GM21381 (cell line): ENCODE measurements around the gene NPAT.

Experiments used
- ATAC-seq: cut with Tn5 transposase; IDR thresholded peaks from one replicate; pipeline ENCODE4 v1.9.1; 2021; ENCODE audit warnings: mild to moderate bottlenecking, moderate library complexity; ENCODE audit not compliant: unreplicated experiment

Gene NPAT

DNA sequence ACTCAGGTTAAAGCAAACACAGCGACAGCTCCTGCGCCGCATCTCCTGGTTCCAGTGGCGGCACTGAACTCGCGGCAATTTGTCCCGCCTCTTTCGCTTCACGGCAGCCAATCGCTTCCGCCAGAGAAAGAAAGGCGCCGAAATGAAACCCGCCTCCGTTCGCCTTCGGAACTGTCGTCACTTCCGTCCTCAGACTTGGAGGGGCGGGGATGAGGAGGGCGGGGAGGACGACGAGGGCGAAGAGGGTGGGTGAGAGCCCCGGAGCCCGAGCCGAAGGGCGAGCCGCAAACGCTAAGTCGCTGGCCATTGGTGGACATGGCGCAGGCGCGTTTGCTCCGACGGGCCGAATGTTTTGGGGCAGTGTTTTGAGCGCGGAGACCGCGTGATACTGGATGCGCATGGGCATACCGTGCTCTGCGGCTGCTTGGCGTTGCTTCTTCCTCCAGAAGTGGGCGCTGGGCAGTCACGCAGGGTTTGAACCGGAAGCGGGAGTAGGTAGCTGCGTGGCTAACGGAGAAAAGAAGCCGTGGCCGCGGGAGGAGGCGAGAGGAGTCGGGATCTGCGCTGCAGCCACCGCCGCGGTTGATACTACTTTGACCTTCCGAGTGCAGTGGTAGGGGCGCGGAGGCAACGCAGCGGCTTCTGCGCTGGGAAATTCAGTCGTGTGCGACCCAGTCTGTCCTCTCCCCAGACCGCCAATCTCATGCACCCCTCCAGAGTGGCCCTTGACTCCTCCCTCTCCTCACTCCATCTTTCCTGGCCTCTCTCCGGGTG, at the start of gene NPAT, which contains the start of gene ATM:
NPAT (minus strand) TSS at position 65 of the 774 bp plus-strand sequence. CDS start 102 bp downstream, outside the sequence.
ATM (plus strand) TSS at position 494 of the 774 bp plus-strand sequence. CDS start 4,558 bp downstream, outside the sequence.
- ATAC-seq, result peak; percentile 76

DNA sequence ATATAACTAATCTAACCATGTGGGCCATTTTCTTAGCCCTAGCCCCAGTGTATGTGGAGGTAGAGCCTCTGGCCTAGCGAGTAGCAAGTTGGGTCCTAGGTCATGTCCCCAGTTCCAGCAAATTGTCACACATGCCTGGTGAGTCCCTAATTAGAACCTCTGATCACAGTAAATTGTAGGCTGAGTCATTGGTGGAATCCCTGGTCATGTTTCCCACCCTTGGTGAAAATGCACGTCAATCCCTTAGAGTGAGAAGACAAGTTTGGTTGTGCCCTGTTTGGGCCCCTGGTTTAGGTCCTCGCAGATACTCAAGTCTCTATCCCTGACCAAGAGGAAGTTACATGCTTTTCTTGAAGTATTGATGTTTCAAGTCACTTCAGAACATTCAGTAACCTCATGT, 47.1 kb upstream of the NPAT start:
- no peak for ATAC-seq

DNA sequence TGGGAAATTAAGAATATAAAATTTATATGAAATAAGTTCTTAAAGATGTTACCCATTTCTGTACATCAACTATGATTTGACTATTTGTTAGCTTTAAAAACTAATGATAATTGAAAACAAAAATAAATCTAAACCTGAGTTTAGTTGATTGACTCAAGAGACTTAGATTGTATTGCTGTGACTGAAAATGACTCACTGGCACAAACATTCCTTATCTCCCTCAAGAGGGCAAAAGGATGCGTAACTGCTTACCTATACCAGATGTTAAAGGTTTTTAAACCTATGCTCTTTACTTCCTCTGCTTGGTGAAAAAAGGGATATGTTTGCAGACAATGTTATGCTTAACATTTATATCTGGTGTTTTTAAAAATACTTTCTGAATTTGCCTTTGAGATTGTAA, 30.7 kb upstream of the NPAT start:
- no peak for ATAC-seq

DNA sequence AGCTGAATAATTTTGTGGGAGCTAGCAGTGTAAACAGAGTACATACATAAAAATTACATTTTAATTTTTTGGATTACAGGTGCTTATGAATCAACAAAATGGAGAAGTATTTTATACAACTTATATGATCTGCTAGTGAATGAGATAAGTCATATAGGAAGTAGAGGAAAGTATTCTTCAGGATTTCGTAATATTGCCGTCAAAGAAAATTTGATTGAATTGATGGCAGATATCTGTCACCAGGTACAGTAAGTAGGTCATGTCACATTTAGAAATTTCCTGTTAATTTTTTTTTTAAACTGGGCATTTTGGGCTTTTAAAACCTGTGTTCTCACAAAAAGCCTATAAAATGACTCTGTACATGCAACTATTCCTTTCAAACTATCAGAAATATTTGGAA, 24.4 kb upstream of the NPAT start:
- ATAC-seq, result no peak

DNA sequence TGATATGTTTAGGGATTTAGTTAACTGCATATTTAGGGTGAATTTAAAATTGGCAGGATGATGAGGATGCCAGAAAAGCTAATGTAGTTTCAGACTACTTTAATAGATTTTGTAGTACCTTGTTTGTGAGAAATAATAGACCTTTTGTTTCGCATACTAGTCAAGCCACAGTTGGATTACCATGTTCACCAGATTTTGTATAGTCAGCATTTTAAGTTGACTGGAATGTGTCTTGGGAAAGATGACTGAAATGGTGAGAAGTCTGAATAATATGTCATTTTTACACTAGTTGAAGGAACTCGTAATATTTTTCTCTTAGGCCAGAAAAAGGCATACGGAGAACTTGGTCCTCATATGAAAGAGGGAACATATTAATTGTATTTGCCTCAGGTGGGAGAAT, 23.9 kb upstream of the NPAT start:
- ATAC-seq, result no peak

DNA sequence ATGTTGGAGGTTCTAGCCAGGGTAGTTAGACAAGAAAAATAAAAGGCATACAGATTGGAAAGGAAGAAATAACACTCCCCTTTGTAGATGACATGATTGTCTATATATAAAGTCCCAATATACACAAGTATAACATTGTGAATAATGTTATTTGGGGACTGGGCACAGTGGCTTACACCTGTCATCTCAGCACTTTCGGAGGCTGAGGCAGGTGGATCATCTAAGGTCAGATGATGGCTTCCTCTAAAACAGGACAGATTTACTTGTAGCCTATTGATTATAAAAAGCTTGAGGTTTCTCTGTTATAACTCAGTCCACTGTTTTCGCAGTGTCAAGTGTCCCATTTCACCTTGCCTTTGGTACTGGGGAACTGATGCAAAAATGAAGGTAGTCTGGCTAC, 20.0 kb upstream of the NPAT start:
- no peak for ATAC-seq

DNA sequence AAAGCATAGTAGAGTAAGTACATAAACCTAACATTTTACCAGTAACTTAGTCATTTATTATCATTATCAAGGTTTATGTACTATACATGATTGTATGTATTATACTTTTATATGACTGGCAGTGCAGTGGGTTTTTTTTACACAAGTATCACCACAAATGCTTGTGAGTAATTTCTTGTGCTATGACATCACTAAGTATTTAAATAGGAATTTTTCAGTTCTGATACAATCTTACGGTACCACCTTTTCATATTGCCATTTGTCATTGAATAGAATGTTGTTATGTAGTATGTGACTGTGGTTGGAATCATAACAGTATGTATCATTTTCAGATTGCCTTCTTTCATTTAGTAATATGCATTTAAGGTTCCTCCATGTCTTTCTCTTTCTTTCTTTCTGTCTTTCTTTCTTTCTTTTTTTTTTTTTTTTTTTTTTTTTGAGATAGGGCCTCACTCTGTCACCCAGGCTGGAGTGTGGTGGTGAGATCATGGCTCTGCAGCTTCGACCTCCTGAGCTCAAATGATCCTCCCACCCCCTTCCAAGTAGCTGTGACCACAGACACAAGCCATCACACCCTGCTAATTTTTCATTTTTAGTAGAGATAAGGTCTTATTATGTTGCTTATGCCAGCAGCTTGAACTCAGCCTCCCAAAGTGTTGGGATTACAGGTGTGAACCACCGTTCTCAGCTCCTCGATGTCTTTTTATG, 19.0 kb upstream of the NPAT start:
- ATAC-seq, result no peak

DNA sequence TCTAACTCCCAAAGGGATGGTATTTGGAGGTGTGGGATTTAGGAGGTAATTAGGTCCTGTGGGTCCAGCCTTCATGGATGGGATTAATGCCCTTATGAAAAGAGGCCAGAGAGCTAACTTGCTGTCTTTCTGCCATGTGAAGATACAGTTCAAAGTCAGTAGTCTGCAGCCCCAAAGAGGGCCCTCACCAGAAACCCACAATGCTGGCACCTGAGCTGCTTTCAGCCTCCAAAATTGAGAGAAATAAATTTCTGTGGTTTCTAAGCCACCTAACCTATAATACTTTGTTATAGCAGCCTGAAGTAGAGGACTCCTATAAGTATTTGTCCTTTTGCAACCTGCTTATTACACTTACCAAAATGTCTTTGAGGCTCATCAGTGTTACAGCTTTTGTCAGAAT, 16.6 kb upstream of the NPAT start:
- ATAC-seq, result no peak

DNA sequence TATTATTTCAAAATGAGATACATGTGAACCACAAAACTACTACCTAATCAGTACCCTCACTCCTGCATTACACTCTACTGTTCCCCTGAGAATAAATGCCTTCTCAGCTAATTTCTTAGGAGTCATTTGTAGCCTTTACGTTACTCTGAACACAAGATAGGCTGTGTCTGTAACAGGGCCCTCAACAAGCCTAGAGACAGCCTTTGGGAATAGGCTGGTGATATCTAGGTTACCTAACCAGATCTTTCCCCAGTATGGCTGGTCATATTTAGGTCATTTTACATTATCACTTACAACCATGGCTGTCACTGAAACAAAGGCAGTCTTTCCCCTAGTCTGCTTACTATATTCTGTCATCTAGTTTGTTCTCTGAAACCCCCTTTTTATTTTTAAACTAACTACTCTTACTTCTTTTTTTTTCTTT, 14.6 kb upstream of the NPAT start:
- peak; percentile 51 for ATAC-seq

DNA sequence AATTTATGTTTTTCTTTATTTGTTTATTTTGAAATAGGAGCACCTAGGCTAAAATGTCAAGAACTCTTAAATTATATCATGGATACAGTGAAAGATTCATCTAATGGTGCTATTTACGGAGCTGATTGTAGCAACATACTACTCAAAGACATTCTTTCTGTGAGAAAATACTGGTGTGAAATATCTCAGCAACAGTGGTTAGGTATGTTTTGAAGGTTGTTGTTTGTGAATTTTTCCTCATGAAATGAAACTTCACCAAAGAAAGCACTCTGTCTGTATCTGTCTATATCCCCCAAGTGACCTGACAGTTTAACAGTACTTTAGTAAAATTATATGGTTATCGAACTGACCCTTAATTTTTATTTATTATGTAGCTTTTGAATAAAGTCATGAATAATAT, 13.2 kb upstream of the NPAT start:
- ATAC-seq, result no peak

DNA sequence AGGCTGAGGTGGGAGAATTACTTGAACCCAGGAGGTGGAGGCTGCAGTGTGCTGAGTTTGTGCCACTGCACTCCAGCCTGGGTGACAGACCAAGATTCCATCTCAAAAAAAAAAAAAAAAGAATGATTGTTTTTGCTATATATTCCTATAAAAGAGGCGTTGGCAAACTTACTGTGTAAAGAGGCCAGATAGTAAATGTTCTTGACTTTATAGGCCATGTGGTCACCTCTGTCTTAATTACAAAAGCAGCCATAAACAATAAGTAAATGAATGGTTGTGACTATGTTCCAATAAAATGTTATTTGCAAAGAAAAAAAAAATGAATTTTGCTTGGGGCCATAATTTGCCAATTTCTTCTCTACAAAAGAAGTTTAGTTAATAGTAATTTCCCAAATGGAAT, 12.8 kb upstream of the NPAT start:
- no peak for ATAC-seq

DNA sequence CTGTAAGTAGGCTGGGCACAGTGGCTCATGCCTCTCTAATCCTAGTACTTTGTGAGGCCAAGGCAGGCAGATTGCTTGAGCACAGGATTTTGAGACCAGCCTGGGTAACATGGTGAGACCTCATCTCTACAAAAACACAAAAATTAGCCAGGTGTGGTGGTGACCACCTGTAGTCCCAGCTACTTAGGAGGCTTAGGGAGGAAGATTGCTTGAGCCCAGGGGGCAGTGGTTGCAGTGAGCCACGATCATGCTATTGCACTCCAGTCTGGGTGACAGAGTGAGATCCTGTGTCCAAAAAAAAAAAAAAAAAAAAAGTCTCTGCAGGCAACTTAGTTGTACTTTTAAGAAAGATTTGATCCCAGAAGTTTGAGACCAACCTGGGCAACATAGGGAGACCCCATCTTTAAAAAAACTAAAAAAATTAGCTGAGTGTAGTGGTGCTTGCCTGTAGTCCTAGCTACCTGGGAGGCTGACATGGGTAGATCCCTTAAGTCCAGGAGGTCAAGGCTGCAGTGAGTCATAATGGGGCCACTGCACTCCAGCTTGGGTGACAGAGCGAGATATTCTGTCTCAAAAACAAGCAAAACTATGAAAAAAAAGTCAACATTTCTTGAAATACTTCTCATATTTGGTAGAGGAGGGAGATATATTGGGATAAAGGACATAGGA, 11.0 kb upstream of the NPAT start:
- no peak for ATAC-seq

DNA sequence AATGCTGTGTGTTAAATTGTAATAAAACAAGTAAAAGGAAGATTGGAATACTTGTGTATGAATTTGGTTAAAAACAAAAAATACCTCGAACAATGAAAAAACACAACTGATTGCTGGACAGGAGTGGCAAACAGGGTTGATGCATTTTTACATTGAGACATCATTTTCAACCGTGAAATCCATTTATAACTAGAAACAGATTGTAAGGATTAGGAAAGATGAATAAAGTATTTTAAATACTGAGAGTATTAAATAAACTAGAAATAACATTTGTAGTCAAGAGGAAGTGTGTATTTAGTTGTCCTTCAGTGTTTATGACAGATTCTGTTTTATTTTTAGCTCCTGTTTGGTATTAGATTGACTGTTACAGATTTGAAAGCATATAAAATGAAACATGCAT, 5.8 kb upstream of the NPAT start:
- no peak for ATAC-seq

DNA sequence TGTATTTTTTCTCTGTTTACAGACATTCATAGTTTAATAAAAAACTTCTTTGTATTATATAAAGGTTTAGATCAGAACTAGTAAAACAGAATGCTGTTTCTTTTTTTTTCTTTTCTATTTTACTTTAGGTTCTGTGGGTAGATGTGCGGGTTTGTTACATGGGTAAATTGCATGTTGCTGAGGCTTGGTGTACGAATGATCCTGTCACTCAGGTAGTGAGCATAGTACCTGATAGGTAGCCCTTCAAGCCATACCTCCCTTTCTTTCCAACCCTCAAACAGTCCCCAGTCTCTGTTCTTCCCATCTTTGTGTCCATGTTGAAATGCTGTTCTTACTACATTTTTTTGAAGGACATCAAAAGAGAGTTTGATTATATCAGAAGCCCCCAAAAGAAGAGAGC, 3.6 kb upstream of the NPAT start:
- ATAC-seq, result no peak

DNA sequence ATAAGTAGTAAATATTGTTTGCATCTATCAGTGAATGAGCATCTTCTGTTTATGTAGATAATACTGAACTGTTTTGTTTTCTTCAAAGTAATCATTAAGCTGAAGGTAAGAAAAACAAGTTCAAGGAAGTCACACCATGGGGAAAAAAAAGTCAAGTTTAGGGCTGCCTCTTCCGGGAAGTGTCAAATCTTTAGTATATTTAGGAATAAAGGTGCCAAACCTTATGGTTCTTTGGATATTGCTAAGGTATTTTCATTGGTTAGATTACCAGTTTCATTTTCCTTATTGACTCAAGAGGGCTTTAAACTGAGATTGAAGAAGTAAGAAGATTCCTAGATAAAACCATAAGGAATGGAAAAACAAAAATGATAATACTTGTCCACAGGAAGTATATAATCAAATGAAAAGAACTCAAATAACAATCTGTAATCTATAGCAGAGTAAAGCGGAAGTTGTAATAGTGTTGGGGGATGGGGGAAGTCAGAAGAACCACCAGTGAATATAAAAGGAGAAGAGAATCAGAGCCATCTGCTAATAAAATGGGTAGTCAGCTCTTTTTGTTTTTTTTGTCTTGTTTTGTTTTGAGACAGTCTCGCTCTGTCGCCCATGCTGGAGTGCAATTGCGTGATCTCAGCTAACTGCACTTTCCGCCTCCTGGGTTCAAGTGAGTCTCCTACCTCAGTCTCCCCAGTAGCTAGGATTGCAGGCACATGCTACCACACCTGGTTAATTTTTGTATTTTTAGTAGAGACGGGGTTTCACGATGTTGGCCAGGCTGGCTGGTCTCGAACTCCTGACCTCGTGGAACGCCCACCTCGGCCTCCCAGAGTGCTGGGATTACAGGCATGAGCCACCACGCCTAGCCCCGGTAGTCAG, 2.7 kb upstream of the NPAT start:
- no peak for ATAC-seq

DNA sequence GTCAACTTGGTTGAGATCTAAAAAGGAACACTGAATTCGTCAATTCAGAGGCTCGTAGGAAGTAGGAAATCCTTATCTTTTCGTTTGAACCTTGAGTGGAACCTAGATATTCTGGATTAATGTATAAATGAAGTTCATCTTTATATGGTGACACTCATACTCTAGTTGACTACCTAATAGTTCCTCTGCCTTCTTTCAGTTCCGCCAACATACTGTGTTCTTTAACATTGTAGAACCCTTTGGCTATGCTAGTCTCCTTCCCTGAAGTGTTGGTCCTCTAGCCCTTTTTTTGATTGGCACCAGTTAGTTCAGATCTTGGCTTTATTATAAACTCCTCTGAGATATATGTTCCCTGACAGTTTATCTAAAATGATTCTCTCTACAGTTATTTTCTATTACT, 1.9 kb upstream of the NPAT start:
- no peak for ATAC-seq

DNA sequence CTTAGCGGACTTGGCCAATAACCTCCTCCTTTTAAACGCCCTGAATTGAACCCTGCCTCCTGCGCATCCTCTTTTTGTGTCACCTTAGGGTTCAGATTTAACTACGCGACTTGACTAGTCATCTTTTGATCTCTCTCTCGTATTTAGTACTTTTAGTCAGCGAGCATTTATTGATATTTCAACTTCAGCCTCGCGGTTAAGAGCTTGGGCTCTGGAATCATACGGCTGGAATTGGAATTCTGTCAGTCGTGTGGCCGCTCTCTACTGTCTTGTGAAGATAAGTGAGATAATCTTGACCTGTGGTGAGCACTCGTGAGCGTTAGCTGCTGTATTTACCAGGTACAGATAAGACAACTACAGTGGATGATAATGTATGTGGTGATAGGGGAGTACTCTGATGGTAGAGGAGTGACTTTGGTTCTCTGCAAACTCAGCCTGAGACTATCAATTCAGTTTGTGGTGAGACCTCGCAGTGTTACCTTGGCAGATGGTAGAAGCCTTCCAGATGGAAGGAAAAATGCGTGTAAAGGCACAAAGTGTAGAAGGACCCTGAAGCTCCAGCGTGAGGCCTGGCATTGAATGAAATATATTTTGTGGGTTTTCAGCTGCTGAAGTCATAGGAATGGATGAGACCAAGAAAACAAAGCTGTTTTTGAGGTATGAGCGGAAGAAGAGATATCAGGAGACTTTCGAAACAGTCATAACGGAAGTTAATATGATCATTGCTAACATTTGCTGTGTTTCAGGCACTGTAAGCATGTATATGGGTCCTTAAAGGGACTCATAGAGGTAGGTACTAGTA, 1.1 kb upstream of the NPAT start:
- peak; percentile 27 for ATAC-seq

DNA sequence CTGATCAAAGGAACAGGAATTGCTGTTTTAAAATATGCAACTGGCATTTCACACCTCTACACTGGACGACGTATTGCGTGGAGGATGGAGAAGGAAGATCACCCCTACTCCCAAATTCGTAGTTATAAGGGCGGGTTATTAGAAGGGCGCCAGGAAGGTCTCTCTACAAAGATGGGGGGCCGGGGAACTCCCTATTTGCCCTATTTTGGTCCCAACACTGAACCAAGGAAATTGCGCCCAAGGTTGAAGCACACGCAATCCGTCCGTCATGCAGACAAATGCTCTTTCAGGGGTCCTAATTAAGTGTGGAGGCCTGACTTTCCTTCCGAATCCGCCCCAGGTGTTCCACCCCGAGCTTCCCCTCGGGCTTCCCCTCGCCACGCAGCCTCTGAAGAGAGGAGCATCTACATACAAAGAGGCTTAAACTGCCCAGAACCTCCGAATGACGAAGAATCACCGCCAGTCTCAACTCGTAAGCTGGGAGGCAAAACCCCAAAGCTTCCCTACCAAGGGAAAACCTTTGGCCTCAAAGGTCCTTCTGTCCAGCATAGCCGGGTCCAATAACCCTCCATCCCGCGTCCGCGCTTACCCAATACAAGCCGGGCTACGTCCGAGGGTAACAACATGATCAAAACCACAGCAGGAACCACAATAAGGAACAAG, 396 bp downstream of the NPAT start:
- ATAC-seq, result no peak

DNA sequence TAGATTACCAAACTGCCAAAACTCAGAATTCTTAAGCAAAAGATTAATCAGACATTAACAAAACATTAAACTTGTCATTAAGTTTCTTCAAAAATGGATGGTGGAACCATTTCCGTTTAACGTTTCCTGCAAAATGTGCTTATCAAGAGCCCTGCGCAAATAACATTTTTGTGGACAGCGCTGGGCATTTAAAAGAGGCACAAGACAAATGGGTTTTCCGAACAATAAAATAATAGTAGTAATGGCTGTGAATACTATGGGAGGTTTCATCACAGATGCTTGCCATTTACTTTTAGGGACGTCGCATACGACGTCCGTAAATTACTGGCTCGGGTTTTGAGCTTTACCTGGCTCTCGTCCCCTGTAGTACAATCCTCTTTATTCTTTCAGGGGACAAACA, 1.1 kb downstream of the NPAT start:
- ATAC-seq, result no peak
